ENCODE data around the gene TSHR. TPM values are rescaled to one million over a fixed set of nuclear protein-coding genes. Genes with fewer than 3 reads are reported as not detected.

The TSHR gene
- total RNA-seq, 1 experiment from 2014 or later, result not detected

DNA sequence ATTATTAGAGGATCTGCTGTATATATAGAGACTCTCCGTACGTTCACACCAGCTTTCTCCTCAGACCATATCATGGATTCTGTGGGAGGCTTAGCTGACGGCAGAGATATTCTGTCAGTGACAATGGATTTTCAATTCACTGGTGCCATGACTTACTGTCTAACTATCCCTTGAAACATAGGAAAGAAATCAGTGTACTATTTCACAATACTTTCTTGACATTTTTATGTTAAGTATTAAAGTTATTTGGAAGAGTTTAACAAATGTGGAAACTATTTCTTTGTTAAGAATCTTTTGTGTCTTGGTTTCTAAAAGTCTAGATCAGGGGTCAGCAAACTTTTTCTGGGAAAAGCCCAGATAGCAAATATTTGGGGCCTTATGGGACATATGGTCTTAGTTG lies 146.8 kb downstream of the TSHR start:
- no peaks in the 10 kb centered on the region for H3K9me2 ChIP-seq (ENCODE audit: insufficient read depth)
- no peaks in the 10 kb centered on the region for H3K9me3 ChIP-seq (ENCODE audit: control insufficient read depth in 1 of 2, insufficient read depth in 1 of 2, low read depth in 1 of 2, low read length in 2 of 2)
- no peak overlapping the region for H3K9ac ChIP-seq (ENCODE audit: low read length)
- ChIA-PET POLR2A (no interaction called here), RAD21 (ENCODE audit: low non-redundant PET in 1 of 2, low total read pairs in 2 of 2, uncharacterized antibody in 2 of 2, unreplicated experiment in 2 of 2) (no interaction called here), CTCF (no interaction called here)
- DNase-seq (ENCODE audit: low read depth, low spot score), result no peak
- no peak overlapping the region for H3K4me2 ChIP-seq (ENCODE audit: low read length)
- no peaks in the 10 kb centered on the region for H4K20me1 ChIP-seq (ENCODE audit: insufficient read depth)
- intact Hi-C loops (cut with micrococcal nuclease), result no loop called here
- no peaks in the 10 kb centered on the region for H3K36me3 ChIP-seq (ENCODE audit: control insufficient read depth in 1 of 2, insufficient read depth in 2 of 2, low read length in 2 of 2)
- no peak overlapping the region for H3K27ac ChIP-seq (ENCODE audit: low read depth, low read length)
- no peak for TF ChIP-seq EZH2phosphoT487 (IDR thresholded peaks at IDR 0.05; ENCODE audit: borderline replicate concordance)
- TF ChIP-seq SIN3A (IDR thresholded peaks at IDR 0.05; ENCODE audit: low read depth), result no peak
- TF ChIP-seq EGR1 (IDR thresholded peaks at IDR 0.05; ENCODE audit: low read depth), result no peak
- TF ChIP-seq JUND (IDR thresholded peaks at IDR 0.05), result no peak
- TF ChIP-seq TCF7L2 (IDR thresholded peaks at IDR 0.05; ENCODE audit: borderline replicate concordance, extremely low read depth, insufficient read depth, insufficient read length), result no peak
- no peak for TF ChIP-seq ELF1 (IDR thresholded peaks at IDR 0.05; ENCODE audit: borderline replicate concordance, low read depth)
- no peak for TF ChIP-seq ATF3 (IDR thresholded peaks at IDR 0.05)
- no peak for TF ChIP-seq POLR2AphosphoS5 (IDR thresholded peaks at IDR 0.05; ENCODE audit: low read depth, low read length)
- H3K27me3 ChIP-seq (ENCODE audit: insufficient read depth, low read length), result no peaks in the 10 kb centered on the region
- H3K4me3 ChIP-seq (replicated peaks in 1 of 2; ENCODE audit: low read depth in 1 of 2, low read length in 2 of 2), result no peak overlapping the region
- BruUV-seq (replicated peaks), result no TSS peak
- no peak for ATAC-seq
- no peak overlapping the region for H2AFZ ChIP-seq (ENCODE audit: low read depth, low read length, poor library complexity, severe bottlenecking)
- H3K79me2 ChIP-seq (ENCODE audit: insufficient read depth, low read length), result no peaks in the 10 kb centered on the region
- H3K4me1 ChIP-seq (ENCODE audit: control insufficient read depth in 1 of 2, insufficient read depth in 2 of 2, low read length in 2 of 2), result no peaks in the 10 kb centered on the region

DNA sequence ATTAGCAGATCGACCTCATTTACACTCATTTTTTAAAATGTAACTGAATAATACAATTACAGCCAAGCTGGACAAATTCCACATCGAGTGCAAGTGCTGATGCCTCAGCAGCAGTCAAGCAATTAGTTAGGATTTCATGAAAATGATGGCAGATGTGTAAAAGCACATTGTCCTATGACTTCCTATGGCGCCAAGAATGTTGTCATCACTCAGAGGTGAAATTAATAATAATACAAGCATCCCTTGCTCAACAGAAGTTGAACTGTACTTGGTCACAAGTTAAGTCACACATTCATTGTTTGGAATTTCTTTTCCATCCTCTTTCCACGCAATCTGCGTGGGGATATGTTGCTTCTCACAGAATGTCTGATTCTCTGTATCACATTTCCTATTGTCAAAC lies 148.0 kb downstream of the TSHR start:
- POLR2A ChIA-PET, result no interaction called here
- RAD21 ChIA-PET (ENCODE audit: low non-redundant PET in 1 of 2, low total read pairs in 2 of 2, uncharacterized antibody in 2 of 2, unreplicated experiment in 2 of 2), result no interaction called here
- Histone ChIP-seq H2AFZ (ENCODE audit: low read depth, low read length, poor library complexity, severe bottlenecking) (no peak overlapping the region), H3K9ac (ENCODE audit: low read length) (no peak overlapping the region), H3K79me2 (ENCODE audit: insufficient read depth, low read length) (no peaks in the 10 kb centered on the region), H3K9me2 (ENCODE audit: insufficient read depth) (no peaks in the 10 kb centered on the region), H4K20me1 (ENCODE audit: insufficient read depth) (no peaks in the 10 kb centered on the region), H3K36me3 (ENCODE audit: control insufficient read depth in 1 of 2, insufficient read depth in 2 of 2, low read length in 2 of 2) (no peaks in the 10 kb centered on the region), H3K4me1 (ENCODE audit: control insufficient read depth in 1 of 2, insufficient read depth in 2 of 2, low read length in 2 of 2) (no peaks in the 10 kb centered on the region), H3K4me3 (replicated peaks in 1 of 2; ENCODE audit: low read depth in 1 of 2, low read length in 2 of 2) (no peak overlapping the region), H3K27me3 (ENCODE audit: insufficient read depth, low read length) (no peaks in the 10 kb centered on the region), H3K27ac (ENCODE audit: low read depth, low read length) (no peak overlapping the region), H3K4me2 (ENCODE audit: low read length) (no peak overlapping the region), H3K9me3 (ENCODE audit: control insufficient read depth in 1 of 2, insufficient read depth in 1 of 2, low read depth in 1 of 2, low read length in 2 of 2) (no peaks in the 10 kb centered on the region)
- ATAC-seq, result no peak
- no TSS peak for BruUV-seq (replicated peaks)
- no peak for TF ChIP-seq EZH2phosphoT487 (IDR thresholded peaks at IDR 0.05; ENCODE audit: borderline replicate concordance)
- TF ChIP-seq ATF3 (IDR thresholded peaks at IDR 0.05), result no peak
- TF ChIP-seq CBX3 (IDR thresholded peaks at IDR 0.05; ENCODE audit: low read depth), result no peak
- TF ChIP-seq FOSL1 (IDR thresholded peaks at IDR 0.05; ENCODE audit: low read depth), result no peak
- no peak for TF ChIP-seq JUND (IDR thresholded peaks at IDR 0.05)
- no peak for TF ChIP-seq RAD21 (IDR thresholded peaks at IDR 0.05; ENCODE audit: low read depth)
- no peak for TF ChIP-seq TCF7L2 (IDR thresholded peaks at IDR 0.05; ENCODE audit: borderline replicate concordance, extremely low read depth, insufficient read depth, insufficient read length)
- no peak for TF ChIP-seq POLR2A (IDR thresholded peaks at IDR 0.05; ENCODE audit: borderline replicate concordance, extremely low read depth, insufficient read depth, insufficient read length)
- no peak for TF ChIP-seq SRF (IDR thresholded peaks at IDR 0.05; ENCODE audit: low read depth)
- no peak for TF ChIP-seq CEBPB (IDR thresholded peaks at IDR 0.05; ENCODE audit: low read depth)
- intact Hi-C loops (cut with micrococcal nuclease), result no loop called here
- no peak for DNase-seq (ENCODE audit: low read depth, low spot score)
- CTCF ChIA-PET, result no interaction called here

Measured in HCT116 (cell line).